Measurements from ENCODE around the gene DENND1A.

DNA sequence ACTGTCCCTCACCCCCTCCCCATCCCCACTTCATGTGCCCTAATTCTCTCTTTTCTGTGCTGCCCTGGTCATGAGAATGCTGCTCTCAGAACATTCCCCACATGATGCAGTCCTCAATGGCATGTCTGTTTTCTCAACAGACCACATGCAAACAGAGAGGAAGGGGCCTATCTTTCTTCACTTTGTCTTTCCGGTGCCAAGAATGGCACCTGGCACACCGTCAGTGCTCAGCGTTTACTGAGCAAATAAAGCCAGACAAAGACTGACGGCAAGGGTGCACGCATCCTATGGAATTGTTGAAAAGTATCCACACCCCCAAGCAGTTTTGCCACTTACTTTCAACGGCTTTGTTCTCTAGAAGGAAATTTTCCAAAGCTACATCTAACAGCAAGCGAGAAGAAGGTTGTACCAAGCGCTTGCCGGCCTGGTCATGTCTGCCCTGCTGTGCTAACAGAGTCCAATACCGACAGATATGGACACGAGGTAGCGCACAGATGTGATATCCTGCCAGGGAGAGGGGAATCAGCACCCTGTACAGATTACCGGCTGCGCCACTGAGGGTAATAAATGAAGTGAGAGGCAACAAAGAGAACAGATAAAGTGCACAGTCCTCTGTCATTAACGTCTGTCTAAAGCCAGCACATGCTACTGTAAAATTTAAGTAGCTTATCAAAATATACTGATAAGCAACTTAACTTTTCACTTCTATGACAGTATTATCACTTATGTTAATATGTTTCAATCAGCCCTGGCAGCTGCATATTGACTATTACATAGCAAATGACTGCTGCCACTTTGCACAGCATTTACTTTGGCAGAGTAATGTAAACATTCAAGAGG lies 251.7 kb downstream of the DENND1A start:
- TF ChIP-seq, protein P1, sequence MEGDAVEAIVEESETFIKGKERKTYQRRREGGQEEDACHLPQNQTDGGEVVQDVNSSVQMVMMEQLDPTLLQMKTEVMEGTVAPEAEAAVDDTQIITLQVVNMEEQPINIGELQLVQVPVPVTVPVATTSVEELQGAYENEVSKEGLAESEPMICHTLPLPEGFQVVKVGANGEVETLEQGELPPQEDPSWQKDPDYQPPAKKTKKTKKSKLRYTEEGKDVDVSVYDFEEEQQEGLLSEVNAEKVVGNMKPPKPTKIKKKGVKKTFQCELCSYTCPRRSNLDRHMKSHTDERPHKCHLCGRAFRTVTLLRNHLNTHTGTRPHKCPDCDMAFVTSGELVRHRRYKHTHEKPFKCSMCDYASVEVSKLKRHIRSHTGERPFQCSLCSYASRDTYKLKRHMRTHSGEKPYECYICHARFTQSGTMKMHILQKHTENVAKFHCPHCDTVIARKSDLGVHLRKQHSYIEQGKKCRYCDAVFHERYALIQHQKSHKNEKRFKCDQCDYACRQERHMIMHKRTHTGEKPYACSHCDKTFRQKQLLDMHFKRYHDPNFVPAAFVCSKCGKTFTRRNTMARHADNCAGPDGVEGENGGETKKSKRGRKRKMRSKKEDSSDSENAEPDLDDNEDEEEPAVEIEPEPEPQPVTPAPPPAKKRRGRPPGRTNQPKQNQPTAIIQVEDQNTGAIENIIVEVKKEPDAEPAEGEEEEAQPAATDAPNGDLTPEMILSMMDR (IDR thresholded peaks at IDR 0.05; ENCODE audit: insufficient read depth, low read depth, low read length), result no peak
- TF ChIP-seq EZH2 (IDR thresholded peaks at IDR 0.05; ENCODE audit: insufficient read depth, low read length), result no peak

Measured in astrocyte (in vitro differentiated cells and primary cell).